GM12878 (cell line): ENCODE data around the gene GEMIN2. TPM values are rescaled to one million over a fixed set of nuclear protein-coding genes. Genes with fewer than 3 reads are reported as not detected.

ENCODE experiments used
- ATAC-seq: fragments of 200-7000 bp; cut with Tn5 transposase; 3 replicates; pipeline ENCODE4 v1.9.1; 2020; ENCODE audit warnings: mild to moderate bottlenecking, moderate library complexity
- BruUV-seq: library from RNA; stranded (reverse); fragments of 400-500 nt; replicated peaks from 2 replicates; lab custom pipeline; 2021; lab: Mats Ljungman, UMichigan
- CTCF ChIA-PET: fragments of 300-600 bp; sonication (Branson Sonifier 250); formaldehyde crosslinking; extraction: SDS; loops from one replicate; lab custom pipeline; 2021; ENCODE audit warnings: inconsistent platforms; lab: Yijun Ruan, JAX
- POLR2A ChIA-PET: fragments of 350-600 bp; formaldehyde crosslinking; extraction: SDS; loops from one replicate; lab custom pipeline; 2021; ENCODE audit warnings: inconsistent platforms; lab: Charles Lee
- RAD21 ChIA-PET: fragments of 300-600 bp; sonication (Branson Sonifier 250); formaldehyde crosslinking; loops from one replicate; lab custom pipeline; 2023; ENCODE audit warnings: antibody characterized with exemption; ENCODE audit not compliant: unreplicated experiment; lab: Charles Lee
- SMC1A ChIA-PET: fragments of 300-600 bp; sonication (Branson Sonifier 250); formaldehyde crosslinking; loops from one replicate; lab custom pipeline; 2023; ENCODE audit not compliant: unreplicated experiment, uncharacterized antibody; lab: Charles Lee
- DNase-seq: peaks from one replicate; pipeline ENCODE4 v3.0.0-alpha.2; 2011; ENCODE audit warnings: low read depth, low spot score
- FAIRE-seq: peaks from 3 replicates; lab custom pipeline; 2011; peaks lifted over from hg19 to GRCh38; lab: Jason Lieb, UNC
- H2AFZ ChIP-seq: 2 replicates; pipeline ENCODE4 v1.6.0; 2011; ENCODE audit warnings: low read depth, low read length, control low read depth; ENCODE audit not compliant: control insufficient read depth
- H3K27ac ChIP-seq: 2 replicates; pipeline ENCODE4 v1.5.1; 2011; ENCODE audit warnings: control low read depth; ENCODE audit not compliant: control insufficient read depth, insufficient read depth
- H3K27me3 ChIP-seq, 2 experiments: replicated peaks in 1 of 2; 2 replicates each; pipeline versions ENCODE4 v1.6.0 to v1.6.1; 2011; ENCODE audit warnings: low read length in 1 of 2; ENCODE audit not compliant: control insufficient read depth in 2 of 2, insufficient read depth in 2 of 2
- H3K36me3 ChIP-seq, 2 experiments: 2 replicates each; pipeline ENCODE4 v1.5.1; 2011; ENCODE audit warnings: low read length in 1 of 2; ENCODE audit not compliant: control insufficient read depth in 2 of 2, insufficient read depth in 2 of 2
- H3K4me1 ChIP-seq: 2 replicates; pipeline ENCODE4 v1.6.1; 2011; ENCODE audit warnings: mild to moderate bottlenecking, low read length, moderate library complexity, mixed read lengths; ENCODE audit not compliant: control insufficient read depth, insufficient read depth
- H3K4me2 ChIP-seq: 2 replicates; pipeline ENCODE4 v1.6.0; 2011; ENCODE audit warnings: control low read depth; ENCODE audit not compliant: control insufficient read depth, insufficient read depth
- H3K4me3 ChIP-seq: fragments of 200-600 bp; sonication (generic); 2 replicates; pipeline ENCODE4 v1.5.1; 2016
- H3K79me2 ChIP-seq: 2 replicates; pipeline ENCODE4 v1.6.0; 2011; ENCODE audit warnings: low read length; ENCODE audit not compliant: control insufficient read depth, insufficient read depth
- H3K9ac ChIP-seq: 2 replicates; pipeline ENCODE4 v1.8.0; 2011; ENCODE audit warnings: low read length, control low read depth, mixed read lengths; ENCODE audit not compliant: control insufficient read depth, insufficient read depth
- H3K9me3 ChIP-seq: replicated peaks from 3 replicates; pipeline ENCODE4 v1.5.1; 2011; ENCODE audit warnings: mild to moderate bottlenecking, low read length; ENCODE audit not compliant: control insufficient read depth, insufficient read depth
- H4K20me1 ChIP-seq: 2 replicates; pipeline ENCODE4 v1.6.0; 2011; ENCODE audit not compliant: control insufficient read depth, insufficient read depth
- CBFB ChIP-seq: IDR thresholded peaks from 2 replicates; pipeline ENCODE4 v1.6.1; 2016; ENCODE audit warnings: antibody characterized with exemption, low read depth
- HDGF ChIP-seq: fragments of 450-650 bp; IDR thresholded peaks from 2 replicates; pipeline ENCODE4 v1.6.1; 2016; ENCODE audit warnings: antibody characterized with exemption
- IKZF2 ChIP-seq, 2 experiments: fragments of 450-650 bp; IDR thresholded peaks; 2 replicates each; pipeline ENCODE4 v1.6.1; 2017; ENCODE audit warnings: mild to moderate bottlenecking in 2 of 2, moderate library complexity in 2 of 2
- MXI1 ChIP-seq: fragments of 150-350 bp; IDR thresholded peaks from 2 replicates; pipeline ENCODE4 v1.6.1; 2011; ENCODE audit warnings: low read depth, mild to moderate bottlenecking, inconsistent platforms, low read length, improper control_type of control experiment
- NFXL1 ChIP-seq: fragments of 450-650 bp; IDR thresholded peaks from 2 replicates; pipeline ENCODE4 v1.6.1; 2017; ENCODE audit warnings: antibody characterized with exemption, mild to moderate bottlenecking, borderline replicate concordance
- POLR2A ChIP-seq: IDR thresholded peaks from 2 replicates; pipeline ENCODE4 v1.6.1; 2011; ENCODE audit warnings: low read depth, mild to moderate bottlenecking, low read length
- POLR2AphosphoS2 ChIP-seq: IDR thresholded peaks from 2 replicates; pipeline ENCODE4 v1.6.1; 2011; ENCODE audit warnings: low read depth, mild to moderate bottlenecking, low read length, improper control_type of control experiment, moderate library complexity
- USF1 ChIP-seq: IDR thresholded peaks from 2 replicates; pipeline ENCODE4 v1.6.1; 2011; ENCODE audit warnings: borderline replicate concordance, low read depth, mild to moderate bottlenecking, moderate library complexity, mixed read lengths, low read length; ENCODE audit not compliant: insufficient read depth; ENCODE audit errors: extremely low read length
- ZNF622 ChIP-seq: fragments of 450-650 bp; IDR thresholded peaks from 2 replicates; pipeline ENCODE4 v1.6.1; 2017; ENCODE audit warnings: mild to moderate bottlenecking, inconsistent platforms
- WGBS: methylation state at CpG from one replicate; pipeline ENCODE4 v1.1.6; 2016; ENCODE audit warnings: low lambda C conversion rate; ENCODE audit not compliant: insufficient replicate concordance, insufficient coverage; ENCODE audit errors: missing lambda C conversion rate; 5-methylcytosine and 5-hydroxymethylcytosine counted together
- in situ Hi-C: fragments of 300-500 bp; cut with MboI; formaldehyde crosslinking; loops from 9 replicates; pipeline ENCODE4 v1.14.3; 2018; ENCODE audit warnings: mixed read lengths
- intact Hi-C: fragments of 100-400 bp; cut with micrococcal nuclease; formaldehyde crosslinking; loops from one replicate; pipeline ENCODE4 v1.14.2; 2022; ENCODE audit not compliant: unreplicated experiment
- polyA plus RNA-seq, 11 experiments: library from polyadenylated mRNA; depleted of rRNA in 4 of 11; unstranded in 6 of 11; stranded (reverse) in 5 of 11; fragments of >200 nt; fragmentation: Nextera tagmentation in 4 of 11; fragmentation: Illumina TruSeq in 1 of 11; extraction: Ambion mirVana in 4 of 11; extraction: Trizol in 1 of 11; gene quantifications; 1 replicate in 1 of 11; 2 replicates in 10 of 11; pipeline versions ENCODE4 v1.2.1 to v1.2.3, GENCODE V29; 2011 to 2016; ENCODE audit warnings: inconsistent platforms in 2 of 11, missing spikeins in 2 of 11, low read depth in 1 of 11
- total RNA-seq, 4 experiments: library from RNA; depleted of rRNA in 3 of 4; stranded (reverse); fragments of >200 nt in 3 of 4; fragmentation: Illumina TruSeq in 1 of 4; extraction: Trizol in 1 of 4; gene quantifications; 2 replicates each; pipeline versions ENCODE4 v1.2.1 to v1.2.3, GENCODE V29; 2013 to 2021
- TF ChIP-seq, protein P1 (sequence below): IDR thresholded peaks from 2 replicates; pipeline ENCODE4 v1.6.1; 2012; ENCODE audit warnings: improper control_type of control experiment, low read depth, low read length; ENCODE audit not compliant: insufficient replicate concordance

GEMIN2 gene
- total and polyA plus RNA-seq, 10 of the 15 experiments (the other 5 are each of a cell fraction or from before 2014, with no cell fraction given), result 25.9 to 69.3 (median 46.1) TPM

DNA sequence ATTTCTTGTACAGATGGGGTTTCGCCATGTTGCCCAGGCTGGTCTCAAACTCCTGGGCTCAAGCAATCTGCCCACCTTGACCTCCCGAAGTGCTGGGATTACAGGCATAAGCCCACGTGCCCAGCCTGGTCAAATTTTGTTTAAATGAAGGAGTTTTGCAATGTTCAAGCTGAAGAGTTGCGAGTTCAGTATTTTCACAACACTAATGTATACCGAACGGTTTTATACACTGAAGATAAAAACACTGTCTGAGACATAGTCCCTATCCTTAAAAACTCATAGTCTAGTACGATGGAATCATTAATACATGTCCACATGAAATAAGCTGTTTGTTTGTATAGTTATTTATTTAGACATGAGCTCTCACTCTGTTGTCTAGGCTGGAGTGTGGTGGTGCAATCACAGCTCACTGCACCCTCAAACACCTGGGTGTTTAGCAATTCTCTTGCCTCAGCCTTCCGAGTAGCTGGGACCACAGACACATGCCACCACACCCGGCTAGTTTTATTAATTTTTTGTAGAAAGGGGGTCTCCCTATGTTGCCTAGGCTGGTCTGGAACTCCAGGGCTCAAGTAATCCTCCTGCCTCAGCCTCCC lies 40.6 kb downstream of the GEMIN2 start:
- RAD21 ChIA-PET, result interaction anchor here (1.2 kb wide), 1 partner anchor 15 kb away, joined by 3 read pairs; the partner anchor contains the start of gene TRAPPC6B
- SMC1A ChIA-PET, result interaction anchor here (1.5 kb wide), 1 partner anchor 9 kb away, joined by 3 read pairs; no protein-coding TSS in a partner anchor
- DNase-seq, result no peak
- no peak for ATAC-seq
- CTCF ChIA-PET, result no interaction called here
- Histone ChIP-seq H3K36me3 (peaks cover 4 to 18% of the 10 kb centered on the region in 2 experiments), H3K79me2 (no peaks in the 10 kb centered on the region), H3K4me2 (no peak overlapping the region), H3K27ac (no peak overlapping the region), H3K9me3 (no peaks in the 10 kb centered on the region), H3K4me3 (no peak overlapping the region), H3K4me1 (no peaks in the 10 kb centered on the region), H4K20me1 (no peaks in the 10 kb centered on the region), H3K9ac (no peak overlapping the region), H2AFZ (no peak overlapping the region), H3K27me3 (no peaks in the 10 kb centered on the region)
- no peak for FAIRE-seq
- no TSS peak for BruUV-seq
- in situ Hi-C loops (no loop called here), intact Hi-C loops (no loop called here)
- POLR2A ChIA-PET, result interaction anchor here (0.6 kb wide), 1 partner anchor 10 kb away, joined by 3 read pairs; no protein-coding TSS in a partner anchor
- TF ChIP-seq POLR2A, result no peak
- no peak for TF ChIP-seq IKZF2 (IDR thresholded peaks at IDR 0.05)
- WGBS, result 91% methylated on average over 9 of the region's 9 CpGs

GRCh38 chr14:39157491-39157890 lies 43.4 kb downstream of the GEMIN2 start:
- BruUV-seq, result no TSS peak
- no peak overlapping the region for H3K27ac ChIP-seq
- FAIRE-seq, result no peak
- RAD21 ChIA-PET, result interaction anchor here (0.8 kb wide), 1 partner anchor 16 kb away, joined by 3 read pairs; no protein-coding TSS in a partner anchor
- POLR2A ChIA-PET, result interaction anchor here (1.2 kb wide), 1 partner anchor 10 kb away, joined by 3 read pairs; no protein-coding TSS in a partner anchor
- no peaks in the 10 kb centered on the region for H4K20me1 ChIP-seq
- no peak overlapping the region for H3K4me3 ChIP-seq
- H3K79me2 ChIP-seq, result no peaks in the 10 kb centered on the region; the same call in 1 of the 2 replicates
- ATAC-seq, result no peak
- 90% methylated on average over 6 of the region's 6 CpGs for WGBS
- SMC1A ChIA-PET, result interaction anchor here (0.9 to 1.1 kb wide), 2 partner anchors 11 to 13 kb away, joined by 3 to 4 read pairs; partner anchors contain the start of gene TRAPPC6B
- no peaks in the 10 kb centered on the region for H3K27me3 ChIP-seq
- no peak for DNase-seq
- peaks cover 4 to 12% of the 10 kb centered on the region in 2 experiments for H3K36me3 ChIP-seq
- CTCF ChIA-PET, result interaction anchor here (1.8 kb wide), 1 partner anchor 41 kb away, joined by 4 read pairs; no protein-coding TSS in a partner anchor
- no peaks in the 10 kb centered on the region for H3K4me1 ChIP-seq
- H2AFZ ChIP-seq, result no peak overlapping the region
- in situ Hi-C loops (no loop called here), intact Hi-C loops (no loop called here)
- no peak overlapping the region for H3K4me2 ChIP-seq
- H3K9ac ChIP-seq, result no peak overlapping the region
- H3K9me3 ChIP-seq, result no peaks in the 10 kb centered on the region
- TF ChIP-seq, protein P1, sequence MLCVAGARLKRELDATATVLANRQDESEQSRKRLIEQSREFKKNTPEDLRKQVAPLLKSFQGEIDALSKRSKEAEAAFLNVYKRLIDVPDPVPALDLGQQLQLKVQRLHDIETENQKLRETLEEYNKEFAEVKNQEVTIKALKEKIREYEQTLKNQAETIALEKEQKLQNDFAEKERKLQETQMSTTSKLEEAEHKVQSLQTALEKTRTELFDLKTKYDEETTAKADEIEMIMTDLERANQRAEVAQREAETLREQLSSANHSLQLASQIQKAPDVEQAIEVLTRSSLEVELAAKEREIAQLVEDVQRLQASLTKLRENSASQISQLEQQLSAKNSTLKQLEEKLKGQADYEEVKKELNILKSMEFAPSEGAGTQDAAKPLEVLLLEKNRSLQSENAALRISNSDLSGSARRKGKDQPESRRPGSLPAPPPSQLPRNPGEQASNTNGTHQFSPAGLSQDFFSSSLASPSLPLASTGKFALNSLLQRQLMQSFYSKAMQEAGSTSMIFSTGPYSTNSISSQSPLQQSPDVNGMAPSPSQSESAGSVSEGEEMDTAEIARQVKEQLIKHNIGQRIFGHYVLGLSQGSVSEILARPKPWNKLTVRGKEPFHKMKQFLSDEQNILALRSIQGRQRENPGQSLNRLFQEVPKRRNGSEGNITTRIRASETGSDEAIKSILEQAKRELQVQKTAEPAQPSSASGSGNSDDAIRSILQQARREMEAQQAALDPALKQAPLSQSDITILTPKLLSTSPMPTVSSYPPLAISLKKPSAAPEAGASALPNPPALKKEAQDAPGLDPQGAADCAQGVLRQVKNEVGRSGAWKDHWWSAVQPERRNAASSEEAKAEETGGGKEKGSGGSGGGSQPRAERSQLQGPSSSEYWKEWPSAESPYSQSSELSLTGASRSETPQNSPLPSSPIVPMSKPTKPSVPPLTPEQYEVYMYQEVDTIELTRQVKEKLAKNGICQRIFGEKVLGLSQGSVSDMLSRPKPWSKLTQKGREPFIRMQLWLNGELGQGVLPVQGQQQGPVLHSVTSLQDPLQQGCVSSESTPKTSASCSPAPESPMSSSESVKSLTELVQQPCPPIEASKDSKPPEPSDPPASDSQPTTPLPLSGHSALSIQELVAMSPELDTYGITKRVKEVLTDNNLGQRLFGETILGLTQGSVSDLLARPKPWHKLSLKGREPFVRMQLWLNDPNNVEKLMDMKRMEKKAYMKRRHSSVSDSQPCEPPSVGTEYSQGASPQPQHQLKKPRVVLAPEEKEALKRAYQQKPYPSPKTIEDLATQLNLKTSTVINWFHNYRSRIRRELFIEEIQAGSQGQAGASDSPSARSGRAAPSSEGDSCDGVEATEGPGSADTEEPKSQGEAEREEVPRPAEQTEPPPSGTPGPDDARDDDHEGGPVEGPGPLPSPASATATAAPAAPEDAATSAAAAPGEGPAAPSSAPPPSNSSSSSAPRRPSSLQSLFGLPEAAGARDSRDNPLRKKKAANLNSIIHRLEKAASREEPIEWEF, result no peak
- TF ChIP-seq CBFB, result no peak
- TF ChIP-seq ZNF622, result no peak
- TF ChIP-seq NFXL1, result no peak
- no peak for TF ChIP-seq USF1
- no peak for TF ChIP-seq MXI1
- no peak for TF ChIP-seq POLR2AphosphoS2
- TF ChIP-seq HDGF, result no peak
